HL-60 (cell line): ENCODE measurements around the gene CD48.

Experiments used
- CTCF ChIP-seq: IDR thresholded peaks from one replicate; pipeline ENCODE4 v1.5.1; 2011; ENCODE audit warnings: low read length, control low read depth, inconsistent platforms; ENCODE audit not compliant: insufficient read depth
- GABPA ChIP-seq: IDR thresholded peaks from 2 replicates; pipeline ENCODE4 v1.6.1; 2012; ENCODE audit warnings: low read depth
- POLR2AphosphoS5 ChIP-seq: IDR thresholded peaks from 2 replicates; pipeline ENCODE4 v1.6.1; 2012; ENCODE audit warnings: low read depth
- REST ChIP-seq: IDR thresholded peaks from 2 replicates; pipeline ENCODE4 v1.6.1; 2012; ENCODE audit warnings: low read depth; ENCODE audit not compliant: insufficient replicate concordance
- SPI1 ChIP-seq: IDR thresholded peaks from 2 replicates; pipeline ENCODE4 v1.6.1; 2012; ENCODE audit warnings: low read depth, mild to moderate bottlenecking, borderline replicate concordance

DNA sequence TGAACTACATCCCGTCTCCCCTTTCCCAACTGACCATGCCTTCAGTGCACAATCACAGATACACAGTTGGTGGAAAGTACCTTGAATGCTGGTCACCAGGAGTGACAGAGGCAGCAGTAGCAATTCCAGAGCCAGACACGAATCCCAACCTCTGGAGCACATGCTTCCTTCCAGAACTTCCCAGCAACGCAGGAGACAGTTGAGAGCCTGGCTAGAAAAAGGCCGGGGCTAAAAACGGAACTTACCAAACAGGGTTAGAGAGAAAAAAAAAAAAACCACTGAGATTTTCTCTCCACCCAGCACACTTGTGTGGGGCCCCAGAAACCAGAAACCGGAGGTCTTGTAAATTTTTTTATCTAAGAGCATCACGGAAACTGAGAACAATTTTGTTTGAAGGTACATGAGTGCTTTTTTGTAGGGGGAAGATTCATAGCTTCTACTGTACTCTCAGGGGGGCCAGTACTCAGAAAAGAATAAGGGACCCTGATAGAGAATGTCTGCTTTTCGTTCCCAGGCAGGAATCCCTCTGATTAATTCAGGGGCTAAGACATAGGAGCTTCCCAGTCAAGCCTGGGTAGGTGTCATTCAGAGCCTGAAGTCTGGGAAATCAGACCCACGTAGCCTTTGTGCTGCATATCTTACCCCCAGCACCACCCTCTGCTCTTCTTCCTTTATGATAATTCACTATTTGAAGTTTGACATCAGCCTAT, at the start of gene CD48:
- TF ChIP-seq CTCF: no peak
- TF ChIP-seq GABPA: no peak
- TF ChIP-seq POLR2AphosphoS5: no peak
- TF ChIP-seq SPI1: no peak
- no peak for TF ChIP-seq REST
